IPS-18c (cell line): Measurements from ENCODE around the gene TTLL1.
"Not testable (repeated sequence)": the region's sequence is repeated elsewhere in the genome, so short reads cannot be mapped to it uniquely, and the experiment has no call there.

ENCODE experiments used
- H3K4me3 ChIP-seq: 2 replicates; pipeline ENCODE4 v1.7.0; 2013; ENCODE audit warnings: low read depth, mild to moderate bottlenecking, low read length, moderate library complexity; ENCODE audit not compliant: insufficient read depth
- H3K9me3 ChIP-seq: one replicate; pipeline ENCODE4 v1.6.1; 2013; ENCODE audit warnings: mild to moderate bottlenecking, low read length, moderate library complexity; ENCODE audit not compliant: control insufficient read depth, insufficient read depth

Gene TTLL1

GRCh38 chr22:43114958-43115357 is 25.8 kb upstream of the TTLL1 start:
- H3K4me3 ChIP-seq: no peak overlapping the region
- H3K9me3 ChIP-seq: no peaks in the 10 kb centered on the region

DNA sequence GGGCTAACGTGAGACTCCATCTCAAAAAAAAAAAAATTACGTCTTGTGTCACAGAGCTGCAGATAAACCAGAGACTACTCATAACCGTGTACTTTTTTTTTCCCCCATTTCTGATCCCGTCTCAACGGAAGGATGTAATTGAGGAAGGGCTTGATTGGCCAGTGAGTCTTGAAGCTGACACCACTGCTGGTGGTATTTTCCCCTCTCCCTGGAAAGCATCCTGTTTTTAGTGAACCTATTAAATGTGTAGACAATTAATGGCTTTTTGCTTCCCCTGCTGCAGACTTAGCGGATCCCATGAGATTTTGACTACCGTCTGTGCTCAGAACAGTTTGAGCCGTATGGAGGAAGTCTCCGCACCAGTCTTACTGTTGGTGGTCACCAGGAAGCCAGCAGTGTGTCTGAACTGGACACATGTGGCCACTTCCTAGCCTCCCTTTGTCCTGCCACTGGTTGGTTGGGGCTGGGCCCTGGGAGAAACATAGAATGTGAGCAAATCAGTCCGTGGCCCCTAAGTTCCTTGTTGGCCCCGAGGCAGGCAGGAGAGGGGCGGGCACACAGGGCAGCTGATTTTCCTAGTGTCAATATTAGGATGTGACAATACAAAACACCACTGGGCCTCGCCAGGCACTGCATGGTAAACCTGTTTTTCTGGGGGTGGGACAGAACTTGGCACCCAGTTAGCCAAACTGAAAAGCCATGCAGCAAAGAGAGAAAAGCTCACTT is 24.5 kb upstream of the TTLL1 start:
- Histone ChIP-seq H3K9me3 (no peaks in the 10 kb centered on the region), H3K4me3 (no peak overlapping the region)

- no peaks in the 10 kb centered on the region for H3K9me3 ChIP-seq
- H3K4me3 ChIP-seq: peak overlapping the region; percentile 74
Observed at GRCh38 chr22:43110927-43111623, 21.9 kb upstream of the TTLL1 start.

- Histone ChIP-seq H3K9me3 (no peaks in the 10 kb centered on the region), H3K4me3 (peak within 1 kb of the TSS; percentile 74)
Observed at GRCh38 chr22:43110444-43110926, 21.3 kb upstream of the TTLL1 start, which contains the start of gene BIK. Gene BIK, plus strand, starts transcription at chr22:43110750. Its CDS starts 13,273 bp downstream, at chr22:43124023.

GRCh38 chr22:43109921-43110443 is 20.8 kb upstream of the TTLL1 start:
- Histone ChIP-seq H3K9me3 (no peaks in the 10 kb centered on the region), H3K4me3 (peak overlapping the region; percentile 40)

DNA sequence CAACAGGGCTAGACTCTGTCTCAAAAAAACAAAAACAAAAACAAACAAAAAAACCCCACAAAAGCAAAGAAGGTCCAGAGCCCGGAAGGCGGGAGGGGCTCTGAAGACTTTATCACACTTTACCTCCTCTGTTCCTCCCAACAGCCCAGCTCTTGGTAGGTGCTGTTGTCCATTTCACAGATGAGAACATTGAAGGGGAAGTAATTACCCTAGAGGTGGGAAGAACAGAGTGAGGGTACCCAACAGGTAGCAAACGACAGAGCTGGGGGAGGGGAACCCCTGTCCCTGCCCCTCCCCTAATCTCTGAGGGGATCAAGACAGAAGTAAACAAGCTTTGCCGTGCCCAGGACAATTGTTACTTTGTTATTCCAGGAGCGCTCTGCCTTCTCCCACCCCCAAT is 20.3 kb upstream of the TTLL1 start:
- no peak overlapping the region; the same call in 1 of the 2 replicates for H3K4me3 ChIP-seq
- no peaks in the 10 kb centered on the region for H3K9me3 ChIP-seq

- H3K9me3 ChIP-seq: no peaks in the 10 kb centered on the region
Observed at GRCh38 chr22:43106302-43106701, 17.1 kb upstream of the TTLL1 start.

DNA sequence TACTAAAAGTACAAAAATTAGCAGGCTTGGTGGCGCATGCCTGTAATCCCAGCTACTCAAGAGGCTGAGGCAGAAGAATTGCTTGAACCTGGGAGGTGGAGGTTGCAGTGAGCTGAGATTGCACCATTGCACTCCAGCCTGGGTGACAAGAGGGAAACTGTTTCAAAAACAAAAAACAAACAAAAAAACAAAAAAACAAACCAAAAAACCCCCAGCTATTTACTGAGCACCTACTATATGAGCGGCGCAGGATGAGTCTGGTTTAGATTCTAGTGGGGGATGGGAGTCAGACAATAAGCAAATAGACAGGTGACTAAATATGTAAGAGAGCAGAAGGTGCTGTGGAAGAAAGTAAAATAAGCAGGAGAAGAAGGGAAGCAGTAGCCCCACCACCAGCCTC is 15.8 kb upstream of the TTLL1 start:
- not testable (repeated sequence) for H3K4me3 ChIP-seq, H3K9me3 ChIP-seq

More at GRCh38 chr22:43106302-43106701, 17.1 kb upstream of the TTLL1 start:
- H3K4me3 ChIP-seq: no peak overlapping the region

- not testable (repeated sequence) for H3K4me3 ChIP-seq
Observed at GRCh38 chr22:43104056-43104625, 14.9 kb upstream of the TTLL1 start.

GRCh38 chr22:43101306-43101705 is 12.1 kb upstream of the TTLL1 start:
- Histone ChIP-seq H3K9me3 (peaks cover 6% of the 10 kb centered on the region), H3K4me3 (no peak overlapping the region)

More at GRCh38 chr22:43104056-43104625, 14.9 kb upstream of the TTLL1 start:
- H3K9me3 ChIP-seq: not testable (repeated sequence)

DNA sequence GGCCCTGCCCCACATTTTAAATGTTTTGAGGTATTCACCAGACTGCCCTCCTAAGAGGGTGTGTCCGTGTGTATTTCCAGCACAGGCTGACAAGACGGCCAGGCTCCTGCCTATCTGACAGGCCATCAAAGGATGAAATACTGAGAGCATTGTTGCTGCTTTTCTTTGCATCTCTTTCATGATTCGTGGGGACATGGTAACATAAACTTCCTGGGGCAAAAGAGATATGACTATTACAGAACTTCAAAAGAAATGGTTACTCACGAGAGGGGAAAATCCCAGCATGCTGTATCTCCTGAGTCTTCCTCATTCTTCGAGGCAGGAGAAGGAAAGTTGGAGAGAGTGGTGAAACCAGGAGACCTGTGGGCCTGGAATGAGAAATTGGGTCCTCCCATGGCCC is 11.0 kb upstream of the TTLL1 start:
- Histone ChIP-seq H3K4me3 (no peak overlapping the region), H3K9me3 (peaks cover 6% of the 10 kb centered on the region)

- Histone ChIP-seq H3K9me3 (peaks cover 6% of the 10 kb centered on the region), H3K4me3 (no peak overlapping the region)
Observed at GRCh38 chr22:43099095-43099494, 9.9 kb upstream of the TTLL1 start.

DNA sequence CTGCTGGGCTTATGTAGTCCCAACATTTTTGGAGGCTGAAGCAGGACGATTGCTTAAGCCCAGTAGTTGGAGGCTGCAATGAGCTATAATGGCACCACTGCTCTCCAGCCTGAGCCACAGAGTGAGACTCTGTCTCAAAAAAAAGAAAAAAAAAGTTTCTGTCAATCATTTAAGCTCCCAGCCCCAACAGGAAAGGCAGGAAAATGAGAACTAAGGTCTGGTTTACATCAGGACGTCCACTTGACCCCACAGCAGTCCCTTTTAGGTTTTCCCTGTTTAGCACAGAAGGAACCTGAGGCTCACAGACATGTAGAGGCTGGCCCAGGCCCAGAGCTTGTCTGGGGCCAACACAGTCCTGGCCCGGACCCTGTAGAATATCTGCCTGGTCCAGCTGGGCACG is 9.2 kb upstream of the TTLL1 start:
- Histone ChIP-seq H3K4me3 (no peak overlapping the region), H3K9me3 (peaks cover 6% of the 10 kb centered on the region)

DNA sequence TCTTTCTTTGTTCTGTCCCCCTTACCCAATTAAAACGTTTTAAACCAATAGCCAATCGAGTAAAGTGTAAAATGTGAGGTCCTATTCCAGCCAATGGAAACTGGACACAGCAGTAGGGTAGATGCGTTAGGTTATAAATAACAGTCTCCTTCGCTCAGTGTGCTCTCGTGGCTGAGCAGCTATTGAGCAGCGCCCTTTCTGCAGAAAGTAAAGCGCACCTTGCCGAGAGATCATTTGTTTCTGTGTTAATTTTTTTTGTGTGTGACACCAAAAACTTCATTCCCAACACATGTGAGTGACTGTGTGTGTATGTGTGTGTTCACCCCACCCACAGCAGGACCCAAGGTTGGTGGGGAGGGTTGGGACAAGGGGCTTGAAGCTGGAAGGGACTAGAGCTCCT is 7.2 kb upstream of the TTLL1 start:
- no peak overlapping the region for H3K4me3 ChIP-seq
- H3K9me3 ChIP-seq: peaks cover 6% of the 10 kb centered on the region

DNA sequence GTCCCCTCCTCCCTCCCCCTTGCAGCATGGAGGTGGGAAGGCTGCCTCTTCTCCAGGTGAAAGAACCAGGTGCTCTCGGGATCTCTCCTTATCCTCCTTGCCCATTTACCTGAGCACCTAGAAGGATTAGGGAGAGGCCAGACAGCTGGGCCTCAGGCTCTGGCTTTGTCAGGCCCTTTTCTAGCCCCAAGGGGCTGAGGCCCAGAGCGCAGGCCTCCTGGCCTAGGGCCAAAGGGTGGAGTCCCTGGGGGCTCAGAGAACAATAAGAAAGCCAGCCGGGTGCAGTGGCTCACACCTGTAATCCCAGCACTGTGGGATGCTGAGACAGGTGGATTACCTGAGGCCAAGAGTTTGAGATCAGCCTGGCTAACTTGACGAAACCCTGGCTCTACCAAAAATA is 5.4 kb upstream of the TTLL1 start:
- H3K4me3 ChIP-seq: no peak overlapping the region
- H3K9me3 ChIP-seq: peaks cover 6% of the 10 kb centered on the region

GRCh38 chr22:43094085-43094484 is 4.9 kb upstream of the TTLL1 start:
- Histone ChIP-seq H3K9me3 (peaks cover 6% of the 10 kb centered on the region), H3K4me3 (no peak overlapping the region)

DNA sequence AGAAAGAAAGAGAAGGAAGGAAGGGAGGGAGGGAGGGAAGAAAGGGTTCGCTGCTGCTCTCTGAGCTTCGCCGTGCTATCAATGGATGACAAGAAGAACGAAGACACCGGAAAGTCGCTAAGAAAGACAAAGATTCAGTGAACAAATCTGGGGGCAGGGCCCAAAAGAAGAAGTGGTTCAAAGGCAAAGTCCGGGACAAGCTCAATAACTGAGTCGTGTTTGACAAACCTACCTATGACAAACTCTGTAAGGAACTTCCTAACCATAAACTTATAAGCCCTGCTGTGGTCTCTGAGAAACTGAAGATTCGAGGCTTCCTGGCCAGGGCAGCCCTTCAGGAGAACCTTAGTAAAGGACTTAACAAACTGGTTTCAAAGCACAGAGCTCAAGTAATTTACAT is 2.9 kb upstream of the TTLL1 start:
- no peak overlapping the region for H3K4me3 ChIP-seq

More for the DNA sequence above, 2.9 kb upstream of the TTLL1 start:
- peaks cover 6% of the 10 kb centered on the region for H3K9me3 ChIP-seq
